HL-60 (cell line): ENCODE measurements around the gene RFK.
"Not testable (repeated sequence)": the region's sequence is repeated elsewhere in the genome, so short reads cannot be mapped to it uniquely, and the experiment has no call there.

ENCODE experiments used
- DNase-seq, 2 experiments: peaks; one replicate each; pipeline ENCODE4 v3.0.0-alpha.2; 2010 to 2020; ENCODE audit warnings: low read depth in 1 of 2, low spot score in 1 of 2
- H3K27ac ChIP-seq: fragments of 250-450 bp; sonication (Bioruptor Pico); replicated peaks from 2 replicates; pipeline ENCODE4 v1.5.1; 2020; ENCODE audit warnings: mild to moderate bottlenecking, moderate library complexity
- H3K27me3 ChIP-seq: fragments of 250-450 bp; sonication (Bioruptor Pico); 2 replicates; pipeline ENCODE4 v1.5.1; 2021; ENCODE audit warnings: mild to moderate bottlenecking, moderate library complexity; ENCODE audit not compliant: insufficient read depth, poor library complexity, severe bottlenecking
- H3K4me3 ChIP-seq: replicated peaks from 2 replicates; pipeline ENCODE4 v1.5.1; 2011; ENCODE audit warnings: mild to moderate bottlenecking, control low read depth, low read length; ENCODE audit not compliant: insufficient read depth
- GABPA ChIP-seq: IDR thresholded peaks from 2 replicates; pipeline ENCODE4 v1.6.1; 2012; ENCODE audit warnings: low read depth
- POLR2AphosphoS5 ChIP-seq: IDR thresholded peaks from 2 replicates; pipeline ENCODE4 v1.6.1; 2012; ENCODE audit warnings: low read depth
- SPI1 ChIP-seq: IDR thresholded peaks from 2 replicates; pipeline ENCODE4 v1.6.1; 2012; ENCODE audit warnings: low read depth, mild to moderate bottlenecking, borderline replicate concordance
- TF ChIP-seq, protein P1 (sequence below): IDR thresholded peaks from one replicate; pipeline ENCODE4 v1.5.1; 2011; ENCODE audit warnings: low read length, control low read depth, inconsistent platforms; ENCODE audit not compliant: insufficient read depth
- TF ChIP-seq, protein P2 (sequence below): IDR thresholded peaks from 2 replicates; pipeline ENCODE4 v1.6.1; 2012; ENCODE audit warnings: low read depth; ENCODE audit not compliant: insufficient replicate concordance

RFK gene

DNA sequence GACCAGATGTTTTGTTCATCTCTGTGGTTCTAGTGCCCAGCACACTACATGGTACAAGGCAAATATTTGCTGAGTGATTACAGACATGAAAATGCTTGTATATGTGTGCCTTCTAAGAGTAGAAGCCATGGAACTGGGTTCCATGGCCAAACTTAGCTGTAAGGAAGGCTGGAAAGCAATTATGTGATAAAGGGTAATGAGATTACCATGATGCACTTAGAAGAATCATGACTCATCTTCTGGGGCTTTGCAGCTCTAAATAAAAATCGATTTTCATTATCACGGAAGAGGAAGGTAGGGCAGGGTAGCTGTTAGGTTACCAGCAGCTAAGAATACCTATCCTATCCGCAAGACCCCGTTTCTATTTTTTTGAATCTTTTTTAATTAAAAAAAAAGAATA is 28.0 kb downstream of the RFK start:
- Histone ChIP-seq H3K27ac (no peak overlapping the region), H3K4me3 (no peak overlapping the region), H3K27me3 (no peaks in the 10 kb centered on the region)
- TF ChIP-seq SPI1 (no peak), GABPA (no peak), POLR2AphosphoS5 (no peak)
- TF ChIP-seq, protein P1, sequence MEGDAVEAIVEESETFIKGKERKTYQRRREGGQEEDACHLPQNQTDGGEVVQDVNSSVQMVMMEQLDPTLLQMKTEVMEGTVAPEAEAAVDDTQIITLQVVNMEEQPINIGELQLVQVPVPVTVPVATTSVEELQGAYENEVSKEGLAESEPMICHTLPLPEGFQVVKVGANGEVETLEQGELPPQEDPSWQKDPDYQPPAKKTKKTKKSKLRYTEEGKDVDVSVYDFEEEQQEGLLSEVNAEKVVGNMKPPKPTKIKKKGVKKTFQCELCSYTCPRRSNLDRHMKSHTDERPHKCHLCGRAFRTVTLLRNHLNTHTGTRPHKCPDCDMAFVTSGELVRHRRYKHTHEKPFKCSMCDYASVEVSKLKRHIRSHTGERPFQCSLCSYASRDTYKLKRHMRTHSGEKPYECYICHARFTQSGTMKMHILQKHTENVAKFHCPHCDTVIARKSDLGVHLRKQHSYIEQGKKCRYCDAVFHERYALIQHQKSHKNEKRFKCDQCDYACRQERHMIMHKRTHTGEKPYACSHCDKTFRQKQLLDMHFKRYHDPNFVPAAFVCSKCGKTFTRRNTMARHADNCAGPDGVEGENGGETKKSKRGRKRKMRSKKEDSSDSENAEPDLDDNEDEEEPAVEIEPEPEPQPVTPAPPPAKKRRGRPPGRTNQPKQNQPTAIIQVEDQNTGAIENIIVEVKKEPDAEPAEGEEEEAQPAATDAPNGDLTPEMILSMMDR: no peak
- TF ChIP-seq, protein P2, sequence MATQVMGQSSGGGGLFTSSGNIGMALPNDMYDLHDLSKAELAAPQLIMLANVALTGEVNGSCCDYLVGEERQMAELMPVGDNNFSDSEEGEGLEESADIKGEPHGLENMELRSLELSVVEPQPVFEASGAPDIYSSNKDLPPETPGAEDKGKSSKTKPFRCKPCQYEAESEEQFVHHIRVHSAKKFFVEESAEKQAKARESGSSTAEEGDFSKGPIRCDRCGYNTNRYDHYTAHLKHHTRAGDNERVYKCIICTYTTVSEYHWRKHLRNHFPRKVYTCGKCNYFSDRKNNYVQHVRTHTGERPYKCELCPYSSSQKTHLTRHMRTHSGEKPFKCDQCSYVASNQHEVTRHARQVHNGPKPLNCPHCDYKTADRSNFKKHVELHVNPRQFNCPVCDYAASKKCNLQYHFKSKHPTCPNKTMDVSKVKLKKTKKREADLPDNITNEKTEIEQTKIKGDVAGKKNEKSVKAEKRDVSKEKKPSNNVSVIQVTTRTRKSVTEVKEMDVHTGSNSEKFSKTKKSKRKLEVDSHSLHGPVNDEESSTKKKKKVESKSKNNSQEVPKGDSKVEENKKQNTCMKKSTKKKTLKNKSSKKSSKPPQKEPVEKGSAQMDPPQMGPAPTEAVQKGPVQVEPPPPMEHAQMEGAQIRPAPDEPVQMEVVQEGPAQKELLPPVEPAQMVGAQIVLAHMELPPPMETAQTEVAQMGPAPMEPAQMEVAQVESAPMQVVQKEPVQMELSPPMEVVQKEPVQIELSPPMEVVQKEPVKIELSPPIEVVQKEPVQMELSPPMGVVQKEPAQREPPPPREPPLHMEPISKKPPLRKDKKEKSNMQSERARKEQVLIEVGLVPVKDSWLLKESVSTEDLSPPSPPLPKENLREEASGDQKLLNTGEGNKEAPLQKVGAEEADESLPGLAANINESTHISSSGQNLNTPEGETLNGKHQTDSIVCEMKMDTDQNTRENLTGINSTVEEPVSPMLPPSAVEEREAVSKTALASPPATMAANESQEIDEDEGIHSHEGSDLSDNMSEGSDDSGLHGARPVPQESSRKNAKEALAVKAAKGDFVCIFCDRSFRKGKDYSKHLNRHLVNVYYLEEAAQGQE: no peak
- DNase-seq: no peak

DNA sequence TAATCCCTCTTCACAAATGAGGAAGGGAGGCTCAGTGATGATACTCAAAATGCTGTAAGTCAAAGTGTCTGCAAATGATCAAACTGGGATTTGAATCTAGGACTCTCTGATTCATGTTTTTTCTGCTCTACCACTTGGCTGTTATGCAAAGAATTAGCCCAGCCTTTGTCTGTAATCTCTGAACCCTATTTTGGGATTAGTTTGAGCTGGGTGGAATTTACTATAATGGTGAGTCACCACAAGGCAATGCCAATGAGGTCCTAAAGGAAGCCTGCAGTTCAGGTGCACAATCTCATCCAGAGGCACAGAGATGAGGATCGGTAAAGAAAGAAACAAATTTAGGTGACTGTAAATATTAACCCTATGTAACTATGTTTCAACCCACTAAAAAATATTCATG is 29.2 kb downstream of the RFK start:
- Histone ChIP-seq H3K27ac (no peak overlapping the region), H3K4me3 (no peak overlapping the region), H3K27me3 (no peaks in the 10 kb centered on the region)
- DNase-seq: no peak
- TF ChIP-seq, protein P1: no peak

DNA sequence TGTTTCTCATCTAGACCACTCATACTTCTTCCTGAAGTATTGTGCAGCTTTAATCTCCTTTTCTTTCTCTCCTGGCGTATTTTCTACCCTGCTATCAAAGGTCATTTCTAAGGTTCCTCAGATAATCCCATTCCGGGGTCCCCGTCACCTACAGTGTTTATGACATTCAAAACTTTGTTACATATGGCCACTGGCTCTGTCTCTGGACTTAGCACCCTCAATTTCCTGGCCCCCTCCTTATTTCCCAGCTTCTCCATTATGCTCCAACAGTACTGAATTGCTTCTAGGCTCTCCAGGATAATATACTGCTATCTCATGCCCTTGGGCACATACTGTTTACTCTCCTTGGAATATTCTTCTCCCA is 31.2 kb downstream of the RFK start:
- DNase-seq: no peak
- H3K27ac ChIP-seq: no peak overlapping the region
- no peak overlapping the region for H3K4me3 ChIP-seq
- H3K27me3 ChIP-seq: no peaks in the 10 kb centered on the region
- TF ChIP-seq, protein P2: no peak
- TF ChIP-seq, protein P1: no peak
- TF ChIP-seq POLR2AphosphoS5 (no peak), GABPA (no peak), SPI1 (no peak)

DNA sequence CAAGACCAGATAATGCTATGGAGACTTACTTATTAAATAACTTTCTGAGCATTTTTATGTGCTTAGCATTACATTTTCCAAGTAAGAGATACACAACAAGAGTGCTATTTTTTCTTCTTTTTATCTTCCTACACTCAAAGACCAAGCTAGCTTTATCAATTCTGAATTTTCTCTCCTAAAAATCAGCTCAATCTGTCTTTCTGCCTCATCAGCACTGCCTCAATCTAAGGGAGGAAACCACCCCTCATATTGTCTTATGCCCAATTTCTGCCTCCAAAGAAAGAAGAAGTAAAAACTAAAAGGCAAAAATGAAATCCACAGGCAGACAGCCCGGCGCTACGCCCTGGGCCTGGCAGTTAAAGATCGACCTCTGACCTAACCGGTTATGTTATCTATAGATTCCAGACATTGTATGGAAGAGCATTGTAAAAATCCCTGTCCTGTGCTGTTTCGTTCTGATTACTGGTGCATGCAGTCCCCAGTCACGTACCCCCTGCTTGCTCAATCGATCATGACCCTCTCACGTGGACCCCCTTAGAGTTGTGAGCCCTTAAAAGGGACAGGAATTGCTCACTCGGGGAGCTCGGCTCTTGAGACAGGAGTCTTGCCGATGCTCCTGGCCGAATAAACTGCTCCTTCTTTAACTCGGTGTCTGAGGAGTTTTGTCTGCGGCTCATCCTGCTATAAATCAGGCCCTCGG is 31.7 kb downstream of the RFK start:
- not testable (repeated sequence) for H3K4me3 ChIP-seq, DNase-seq, H3K27ac ChIP-seq, H3K27me3 ChIP-seq
